ENCODE data around the gene RSPO3.

- TF ChIP-seq CTCF (IDR thresholded peaks at IDR 0.05), result no peak
- no peak for TF ChIP-seq POLR2A (IDR thresholded peaks at IDR 0.05)
Measured at GRCh38 chr6:127110712-127111111, 7.8 kb upstream of the RSPO3 start.

Data from lower leg skin (tissue), 3 donors.